A673 (cell line): ENCODE measurements around the gene LONP1. TPM values are rescaled to one million over a fixed set of nuclear protein-coding genes. Genes with fewer than 3 reads are reported as not detected.
"Not testable (repeated sequence)": the region's sequence is repeated elsewhere in the genome, so short reads cannot be mapped to it uniquely, and the experiment has no call there.

ENCODE experiments used
- BruUV-seq: library from RNA; stranded (reverse); fragments of 400-500 nt; replicated peaks from 2 replicates; lab custom pipeline; 2021; lab: Mats Ljungman, UMichigan
- CTCF ChIA-PET: fragments of 300-600 bp; sonication (Branson Sonifier 250); formaldehyde crosslinking; loops from one replicate; lab custom pipeline; 2022; ENCODE audit warnings: antibody characterized with exemption; lab: Charles Lee
- POLR2A ChIA-PET: fragments of 300-600 bp; sonication (Branson Sonifier 250); formaldehyde crosslinking; loops from one replicate; lab custom pipeline; 2022; ENCODE audit warnings: antibody characterized with exemption; ENCODE audit not compliant: low non-redundant PET; lab: Charles Lee
- DNase-seq: peaks from one replicate; pipeline ENCODE4 v3.0.0-alpha.2; 2015; ENCODE audit warnings: low spot score
- H3K27ac ChIP-seq: fragments of 200-600 bp; sonication (generic); 2 replicates; pipeline ENCODE4 v1.5.1; 2016; ENCODE audit warnings: mixed run types, low read depth, mild to moderate bottlenecking, mixed read lengths, antibody characterized with exemption, low read length; ENCODE audit not compliant: poor library complexity, severe bottlenecking
- H3K27me3 ChIP-seq: fragments of 200-600 bp; sonication (generic); replicated peaks from 2 replicates; pipeline ENCODE4 v1.6.1; 2017; ENCODE audit warnings: mixed run types, low read depth, mild to moderate bottlenecking, mixed read lengths, antibody characterized with exemption, low read length; ENCODE audit not compliant: insufficient read depth, poor library complexity
- H3K36me3 ChIP-seq: fragments of 200-600 bp; sonication (generic); 2 replicates; pipeline ENCODE4 v1.6.1; 2016; ENCODE audit warnings: mixed run types, mild to moderate bottlenecking, mixed read lengths, antibody characterized with exemption, low read length; ENCODE audit not compliant: insufficient read depth, poor library complexity, severe bottlenecking
- H3K4me1 ChIP-seq: fragments of 200-600 bp; sonication (generic); 2 replicates; pipeline ENCODE4 v1.6.1; 2017; ENCODE audit warnings: mixed run types, mild to moderate bottlenecking, mixed read lengths, antibody characterized with exemption, low read length; ENCODE audit not compliant: insufficient read depth, poor library complexity, severe bottlenecking
- H3K4me3 ChIP-seq: fragments of 200-600 bp; sonication (generic); 2 replicates; pipeline ENCODE4 v1.5.1; 2016; ENCODE audit warnings: low read depth, mixed run types, mild to moderate bottlenecking, mixed read lengths, low read length; ENCODE audit not compliant: poor library complexity, severe bottlenecking
- H3K9me3 ChIP-seq: fragments of 200-600 bp; sonication (generic); 2 replicates; pipeline ENCODE4 v1.6.1; 2016; ENCODE audit warnings: mixed run types, low read depth, mild to moderate bottlenecking, mixed read lengths, antibody characterized with exemption, low read length; ENCODE audit not compliant: poor library complexity, severe bottlenecking
- CTCF ChIP-seq: fragments of 300-800, 200-600 bp; sonication (generic); conservative IDR thresholded peaks from 2 replicates; pipeline ENCODE4 v1.5.1; 2017; ENCODE audit warnings: low read depth, mild to moderate bottlenecking, antibody characterized with exemption, low read length, moderate library complexity, mixed read lengths
- EZH2 ChIP-seq: fragments of 200-600 bp; sonication (generic); IDR thresholded peaks from 2 replicates; pipeline ENCODE4 v1.6.1; 2017; ENCODE audit warnings: borderline replicate concordance, low read depth, mild to moderate bottlenecking, mixed read lengths, antibody characterized with exemption, low read length; ENCODE audit not compliant: poor library complexity, severe bottlenecking
- intact Hi-C: fragments of 100-400 bp; cut with micrococcal nuclease; formaldehyde crosslinking; loops from one replicate; pipeline ENCODE4 v1.10.0; 2022; ENCODE audit not compliant: unreplicated experiment
- total RNA-seq: library from RNA; stranded (reverse); gene quantifications from 2 replicates; pipeline ENCODE4 v1.2.3, GENCODE V29; 2021

The LONP1 gene
- total RNA-seq, 1 experiment from 2014 or later, result 152 TPM

- Histone ChIP-seq H3K27ac (no peak overlapping the region), H3K4me3 (no peak overlapping the region), H3K36me3 (no peaks in the 10 kb centered on the region), H3K27me3 (no peaks in the 10 kb centered on the region), H3K9me3 (no peaks in the 10 kb centered on the region), H3K4me1 (no peaks in the 10 kb centered on the region)
- BruUV-seq, result no TSS peak
- ChIA-PET POLR2A (interaction anchor here (0.7 kb wide), 1 partner anchor 20 kb away, joined by 3 read pairs; no protein-coding TSS in a partner anchor), CTCF (no interaction called here)
- TF ChIP-seq CTCF (no peak), EZH2 (no peak)
- intact Hi-C loops, result no loop called here
- no peak for DNase-seq
These were observed 18.5 kb upstream of the LONP1 start for GRCh38 chr19:5738423-5738822.

- H3K36me3 ChIP-seq, POLR2A ChIA-PET, CTCF ChIA-PET, H3K9me3 ChIP-seq, H3K27ac ChIP-seq, H3K4me3 ChIP-seq, H3K27me3 ChIP-seq, intact Hi-C loops, DNase-seq, H3K4me1 ChIP-seq, BruUV-seq: not testable (repeated sequence)
These were observed 13.2 kb upstream of the LONP1 start for GRCh38 chr19:5733172-5733571.

DNA sequence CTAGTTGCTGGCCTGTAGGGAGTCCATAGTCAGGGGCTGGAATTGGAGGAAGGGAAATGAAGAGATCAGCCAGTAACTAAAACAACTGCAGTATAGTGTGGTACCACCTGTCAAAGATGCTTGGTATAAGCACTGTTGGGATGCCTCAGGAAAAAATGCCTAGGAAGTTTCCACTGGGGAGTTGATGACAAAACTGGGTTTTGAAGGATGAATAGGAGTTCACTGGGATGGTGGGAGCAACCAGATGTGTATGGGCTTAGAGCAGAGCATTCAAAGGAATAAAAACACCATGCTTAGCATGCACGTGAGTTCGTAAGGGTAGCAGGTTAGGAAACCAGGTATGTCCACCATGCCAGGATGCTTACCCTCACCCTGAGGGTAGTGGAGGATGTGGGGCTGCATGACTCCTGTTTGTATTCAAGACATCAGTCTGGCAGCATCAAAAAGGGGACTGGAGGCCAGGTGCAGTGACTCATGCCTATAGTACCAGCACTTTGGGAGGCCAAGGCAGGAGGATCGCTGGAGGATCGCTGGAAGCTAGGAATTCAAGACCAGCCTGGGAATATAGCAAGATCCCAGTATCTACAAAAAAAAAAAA lies 7.6 kb upstream of the LONP1 start:
- H3K9me3 ChIP-seq, result peaks cover 7% of the 10 kb centered on the region
- TF ChIP-seq CTCF, result no peak
- TF ChIP-seq EZH2, result no peak
- H3K4me1 ChIP-seq, result no peaks in the 10 kb centered on the region
- intact Hi-C loops, result no loop called here
- H3K36me3 ChIP-seq, result no peaks in the 10 kb centered on the region
- ChIA-PET POLR2A (interaction anchor here (0.6 kb wide), 1 partner anchor 26 kb away, joined by 3 read pairs; no protein-coding TSS in a partner anchor), CTCF (interaction anchor here (0.6 kb wide), 1 partner anchor 12 kb away, joined by 8 read pairs; no protein-coding TSS in a partner anchor)
- H3K4me3 ChIP-seq, result no peak overlapping the region
- BruUV-seq, result no TSS peak
- no peak for DNase-seq
- no peak overlapping the region for H3K27ac ChIP-seq
- no peaks in the 10 kb centered on the region for H3K27me3 ChIP-seq
